Erythroblast (primary cell): ENCODE measurements around the gene ZNF467.

Experiments used
- DNase-seq, 2 experiments: peaks; one replicate each; lab custom pipeline; 2025; lab: John Stamatoyannopoulos, UW
- GATA1 ChIP-seq: IDR thresholded peaks from 2 replicates; pipeline ENCODE4 v1.6.1; 2011; ENCODE audit warnings: low read depth, mild to moderate bottlenecking, control low read depth, low read length, moderate library complexity
- POLR2A ChIP-seq: IDR thresholded peaks from 2 replicates; pipeline ENCODE4 v1.6.1; 2011; ENCODE audit warnings: mild to moderate bottlenecking, low read length

Gene ZNF467

GRCh38 chr7:149764481-149765398, 8.6 kb downstream of the ZNF467 start:
- no peak for DNase-seq
- TF ChIP-seq GATA1 (no peak), POLR2A (no peak)

- DNase-seq: no peak
- no peak for TF ChIP-seq GATA1
- no peak for TF ChIP-seq POLR2A
Observed at GRCh38 chr7:149763563-149764240, 9.7 kb downstream of the ZNF467 start.

GRCh38 chr7:149762610-149763009, 10.8 kb downstream of the ZNF467 start:
- TF ChIP-seq POLR2A (no peak), GATA1 (no peak)
- no peak for DNase-seq

- no peak for DNase-seq
- TF ChIP-seq GATA1: no peak
- TF ChIP-seq POLR2A: no peak
Observed at GRCh38 chr7:149762089-149762488, 11.3 kb downstream of the ZNF467 start.

- TF ChIP-seq GATA1 (no peak), POLR2A (no peak)
- peak in 1 of 2 experiments; percentile 19 for DNase-seq
Observed at GRCh38 chr7:149761307-149761706, 12.1 kb downstream of the ZNF467 start.

GRCh38 chr7:149760538-149760937, 12.8 kb downstream of the ZNF467 start:
- DNase-seq: peak in 1 of 2 experiments; percentile 68
- TF ChIP-seq POLR2A: no peak
- no peak for TF ChIP-seq GATA1

- no peak for DNase-seq
- TF ChIP-seq GATA1: no peak
- no peak for TF ChIP-seq POLR2A
Observed at GRCh38 chr7:149759093-149759860, 14.1 kb downstream of the ZNF467 start.

GRCh38 chr7:149753375-149754233, 19.8 kb downstream of the ZNF467 start:
- TF ChIP-seq GATA1: no peak
- TF ChIP-seq POLR2A: no peak
- DNase-seq: peak in 1 of 2 experiments; percentile 17

GRCh38 chr7:149752646-149753045, 20.7 kb downstream of the ZNF467 start:
- TF ChIP-seq POLR2A (no peak), GATA1 (no peak)
- DNase-seq: no peak

- TF ChIP-seq GATA1 (no peak), POLR2A (no peak)
- no peak for DNase-seq
Observed at GRCh38 chr7:149751043-149751775, 22.2 kb downstream of the ZNF467 start.

GRCh38 chr7:149750122-149750845, 23.1 kb downstream of the ZNF467 start:
- DNase-seq: no peak
- no peak for TF ChIP-seq GATA1
- no peak for TF ChIP-seq POLR2A
